Measurements from ENCODE around the gene TSPAN11.

Gene TSPAN11

DNA sequence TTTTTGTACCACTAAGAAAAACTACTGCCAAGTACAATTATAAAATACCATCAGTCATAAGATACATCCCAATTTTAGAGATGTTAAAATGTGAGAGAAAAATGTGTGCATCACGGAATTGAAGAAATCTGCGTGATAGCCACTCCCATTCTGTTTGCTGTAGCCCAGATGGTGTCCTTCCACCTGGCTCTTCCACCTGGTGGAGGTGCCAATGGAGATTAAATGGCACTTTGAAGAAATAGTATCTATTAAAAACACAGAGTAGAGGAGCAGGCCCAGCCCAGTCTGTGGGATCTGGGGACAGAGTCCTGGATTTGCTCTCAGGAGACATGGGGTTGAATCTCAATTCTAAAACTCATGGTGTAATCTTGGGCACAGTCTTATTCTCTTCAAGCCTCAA is 35.5 kb downstream of the TSPAN11 start:
- DNase-seq, result no peak

DNA sequence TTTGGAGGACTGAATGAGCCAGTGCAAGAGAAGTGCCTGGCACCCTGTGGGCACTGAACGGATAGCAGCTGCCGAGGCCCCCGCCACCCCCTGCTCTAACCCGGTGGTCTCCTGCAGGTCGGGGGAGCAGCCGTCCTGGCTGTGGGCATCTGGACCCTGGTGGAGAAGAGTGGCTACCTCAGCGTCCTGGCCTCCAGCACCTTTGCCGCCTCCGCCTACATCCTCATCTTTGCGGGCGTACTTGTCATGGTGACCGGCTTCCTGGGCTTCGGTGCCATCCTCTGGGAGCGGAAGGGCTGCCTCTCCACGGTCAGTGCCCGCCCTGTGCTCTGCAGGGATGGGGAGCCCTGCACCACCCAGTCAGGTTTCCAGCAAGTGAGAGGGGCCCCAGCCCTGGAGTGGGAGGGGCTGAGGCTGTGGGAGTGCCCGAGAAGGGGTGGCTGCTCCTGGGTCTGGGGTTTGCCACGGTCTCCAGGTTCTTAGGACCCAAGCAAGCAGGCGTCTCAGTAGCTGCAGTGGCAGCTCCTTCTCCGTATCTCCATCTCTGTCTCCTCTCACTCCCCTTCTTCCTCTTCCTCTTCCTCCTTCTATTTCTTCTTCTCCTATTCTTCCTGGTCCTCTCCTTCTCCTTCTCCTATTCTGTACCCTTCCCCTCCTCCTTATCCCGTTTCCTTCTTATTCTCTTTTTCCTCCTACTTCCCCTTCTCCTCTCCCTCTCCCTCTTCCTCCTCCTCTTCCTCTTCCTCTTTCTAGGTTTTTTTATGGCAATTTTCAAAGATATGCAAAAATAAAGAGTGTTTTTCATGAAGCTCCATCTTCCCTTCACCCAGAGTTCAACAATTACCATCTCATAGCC is 37.4 kb downstream of the TSPAN11 start:
- no peak for DNase-seq

DNA sequence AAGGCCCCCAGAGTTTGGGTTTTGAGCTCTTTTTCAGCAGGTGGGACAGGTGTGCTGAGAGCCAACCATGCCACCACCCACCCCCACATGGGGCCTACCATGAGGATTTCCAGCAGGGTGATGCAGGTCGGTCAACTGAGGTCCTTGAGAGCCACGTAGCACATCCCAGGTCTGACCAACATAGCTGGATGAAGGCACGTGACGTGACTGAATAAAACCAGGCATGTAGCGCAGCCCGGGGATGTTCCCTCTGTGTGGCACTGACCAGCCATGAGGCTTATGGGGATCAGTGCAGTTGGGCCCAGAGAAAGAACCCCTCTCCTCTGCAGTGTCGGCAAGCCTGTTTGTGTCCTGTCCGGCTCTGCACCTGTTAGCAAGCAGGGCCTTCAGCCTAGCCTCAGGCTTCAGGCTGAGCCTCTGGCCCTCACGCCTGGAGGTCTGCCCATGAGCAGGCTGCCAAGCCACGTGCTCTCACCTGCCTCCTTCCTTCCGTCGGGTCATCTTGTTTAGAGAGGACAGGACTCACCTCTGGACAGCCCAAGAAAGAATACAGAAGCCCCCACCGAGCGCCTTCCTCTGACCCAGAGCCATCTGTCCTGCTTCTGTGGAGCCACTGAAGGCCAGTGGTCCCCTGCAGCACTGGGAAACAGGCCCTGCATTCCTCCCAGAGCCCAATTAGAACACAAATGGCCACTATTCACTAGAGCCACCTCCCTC is 38.5 kb downstream of the TSPAN11 start:
- DNase-seq, result no peak

DNA sequence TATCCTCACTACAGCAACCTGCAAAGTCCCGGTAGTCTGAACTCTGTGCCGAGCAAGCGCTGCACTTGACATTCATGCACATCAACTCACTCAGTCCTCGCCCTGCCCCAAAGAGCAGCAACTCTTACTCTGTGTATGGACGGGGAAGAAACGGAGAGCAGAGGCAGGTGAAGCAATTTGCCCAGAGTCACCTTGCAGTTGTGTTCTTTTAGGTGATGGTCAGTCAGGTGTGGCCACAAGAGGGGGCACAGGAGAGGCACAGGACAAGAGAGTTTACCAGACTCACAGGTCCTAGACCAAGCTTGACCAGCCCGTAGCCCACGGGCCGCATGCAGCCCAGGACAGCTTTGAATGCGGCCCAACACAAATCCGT is 39.1 kb downstream of the TSPAN11 start:
- DNase-seq, result no peak

DNA sequence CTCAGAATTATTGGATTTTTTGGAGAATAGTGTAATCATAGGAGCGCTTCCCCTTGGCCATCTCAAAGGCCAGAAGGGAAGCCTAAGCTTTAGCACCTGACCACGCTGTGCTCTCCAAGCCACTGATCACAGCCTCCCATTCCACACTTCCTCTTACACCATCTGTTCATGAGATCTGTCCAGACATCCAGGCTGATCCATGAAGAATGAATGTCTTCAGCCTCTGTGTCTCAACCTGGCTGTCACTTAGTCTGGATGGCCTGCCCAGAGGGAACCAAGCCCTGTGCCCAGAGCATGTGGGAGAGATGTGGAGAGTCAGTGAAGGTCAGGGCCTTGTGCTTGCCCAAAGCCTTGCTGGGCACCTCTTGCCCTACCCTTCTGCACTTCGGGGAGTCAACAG is 40.5 kb downstream of the TSPAN11 start:
- DNase-seq, result no peak

DNA sequence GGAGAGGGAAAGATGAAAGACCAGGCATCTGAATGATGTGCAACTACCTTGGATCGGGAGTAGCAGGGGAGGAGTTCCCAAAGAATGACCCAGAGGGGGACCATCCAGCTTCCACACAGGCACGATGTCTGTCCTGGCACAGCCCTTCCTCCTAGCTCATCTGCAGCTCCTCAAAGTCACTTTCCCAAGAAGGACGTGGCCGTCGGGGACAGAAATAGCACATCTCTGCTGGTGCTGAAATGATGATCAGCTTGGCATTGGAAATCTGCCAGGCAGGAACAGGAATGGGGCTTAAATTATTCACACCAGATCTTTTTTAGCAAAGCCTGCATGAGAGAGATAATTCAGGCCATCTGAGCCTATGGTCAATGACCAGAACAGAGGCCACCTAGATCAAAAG is 41.7 kb downstream of the TSPAN11 start:
- DNase-seq, result no peak

DNA sequence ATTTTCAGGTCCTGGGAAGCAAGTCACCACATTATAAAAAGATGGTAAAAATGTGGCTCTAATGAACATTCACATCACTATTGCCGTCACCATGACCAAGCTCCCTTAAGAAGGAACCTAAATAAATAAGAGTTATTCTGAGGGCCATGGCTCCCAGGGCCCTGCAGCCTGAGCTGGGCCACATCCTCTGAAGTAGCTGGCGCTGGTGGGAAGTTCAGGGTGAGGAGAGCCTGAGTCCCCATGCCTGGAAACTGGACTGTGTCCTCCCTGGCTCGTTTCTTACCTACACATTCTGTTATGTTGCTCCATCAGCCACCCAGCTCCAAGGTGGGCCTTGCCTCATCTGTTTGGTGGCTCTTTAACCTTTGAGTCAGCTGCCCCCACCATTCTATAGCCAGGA is 42.5 kb downstream of the TSPAN11 start:
- no peak for DNase-seq

DNA sequence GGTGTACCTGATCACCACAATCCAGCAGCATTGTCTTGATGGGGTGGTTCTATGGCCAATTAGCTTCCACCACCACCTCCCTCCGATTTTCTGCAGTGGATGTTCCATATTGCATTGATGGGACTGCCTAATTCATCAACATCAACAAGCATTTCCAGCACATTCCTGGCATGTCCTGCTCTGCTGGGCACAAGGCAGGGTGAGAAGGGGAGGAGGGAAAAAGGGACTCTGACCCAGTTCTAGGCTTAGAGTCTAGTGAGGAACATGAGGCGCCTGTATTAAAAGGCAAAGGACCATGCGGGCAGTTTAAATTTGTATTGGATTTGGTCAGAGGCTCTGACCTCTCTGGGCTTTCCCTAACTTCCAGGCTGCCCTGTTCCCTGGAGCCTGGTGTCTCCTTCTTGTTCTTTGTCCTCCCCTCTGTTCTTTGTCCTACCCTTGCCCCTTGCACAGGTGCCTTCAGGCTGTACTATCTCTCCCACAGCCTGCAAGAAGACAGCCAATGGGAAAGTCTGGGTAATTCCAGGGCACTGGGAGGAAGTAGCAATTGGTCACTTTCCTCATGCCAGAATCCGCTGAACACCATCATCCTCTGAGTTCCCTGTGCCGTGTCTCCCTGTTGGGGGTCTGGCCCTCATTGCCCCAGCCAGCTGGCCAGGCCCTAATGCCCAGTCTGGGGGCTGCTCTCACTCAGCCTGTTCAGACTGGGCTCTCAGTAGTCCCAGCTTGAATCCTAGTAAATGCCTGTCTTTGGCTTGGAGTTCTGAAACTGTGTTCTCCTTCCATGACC is 43.3 kb downstream of the TSPAN11 start:
- DNase-seq, result no peak

DNA sequence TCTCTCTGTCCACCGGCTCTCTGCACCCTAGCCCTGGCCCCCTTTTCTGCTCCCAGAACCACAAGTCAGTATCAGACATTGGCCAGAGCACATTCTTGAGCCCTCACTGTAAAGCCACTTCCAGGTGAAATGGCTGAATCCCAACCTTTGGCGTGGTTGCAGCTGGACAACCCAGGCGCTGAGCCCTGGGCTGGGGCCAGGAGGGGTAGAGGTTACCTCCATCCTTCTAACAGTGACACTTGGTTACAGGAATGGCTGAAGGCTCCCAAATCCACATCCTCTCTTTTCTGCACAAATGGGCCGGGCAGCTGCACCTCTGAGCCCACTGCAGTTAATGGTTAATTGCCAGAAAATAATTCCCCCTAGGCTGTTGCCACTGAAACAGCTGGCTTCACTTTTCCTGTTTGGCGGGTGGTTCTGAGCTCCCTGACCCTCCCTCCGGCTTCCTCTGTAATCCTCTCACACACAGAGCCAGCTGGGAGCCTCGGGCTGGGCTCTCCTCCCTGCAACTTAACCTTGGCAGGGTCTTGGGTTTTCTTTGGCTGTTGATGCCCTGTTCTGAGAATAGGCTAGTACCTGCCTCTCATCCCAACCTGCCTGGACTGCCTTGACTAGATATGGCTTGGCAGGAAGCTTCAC is 44.1 kb downstream of the TSPAN11 start:
- DNase-seq, result no peak

DNA sequence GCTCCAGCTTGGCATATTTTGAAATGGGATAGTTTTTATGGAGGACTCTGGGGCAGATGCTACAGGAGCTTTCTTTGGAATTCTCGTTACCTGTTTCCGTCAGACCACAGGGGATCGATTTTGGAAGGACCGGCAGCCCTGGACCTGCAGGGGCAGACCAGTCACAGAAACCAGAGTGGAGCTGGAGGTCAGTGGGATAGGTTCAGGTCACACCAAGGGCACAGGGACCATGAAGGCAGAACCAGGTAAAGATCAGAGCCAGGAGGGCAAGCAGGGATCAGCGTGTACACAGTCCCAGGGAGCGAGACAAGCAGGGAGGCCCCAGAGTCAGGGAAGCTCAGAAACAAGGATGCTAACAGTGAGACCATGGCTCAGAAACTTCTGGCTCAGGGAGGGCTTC is 45.5 kb downstream of the TSPAN11 start:
- DNase-seq, result no peak

DNA sequence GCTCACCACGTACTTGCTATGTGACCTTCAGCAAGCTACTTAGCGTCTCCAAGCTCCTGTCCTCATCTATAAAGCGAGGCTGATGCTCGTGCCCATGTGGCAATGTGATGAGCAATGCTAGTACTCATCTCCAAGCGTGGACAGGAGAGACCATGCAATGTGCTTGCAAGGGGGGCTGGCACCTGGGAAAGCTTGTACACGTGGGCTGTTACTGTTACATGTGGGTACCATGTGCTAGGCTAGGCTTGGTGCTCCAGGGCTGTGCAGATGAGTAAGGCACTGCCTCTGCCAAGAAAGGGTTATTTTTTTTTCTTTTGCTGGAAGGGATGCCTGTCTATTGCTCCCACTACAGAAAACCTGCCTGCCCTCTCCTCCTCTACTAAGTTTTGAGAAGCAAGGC is 46.6 kb downstream of the TSPAN11 start:
- no peak for DNase-seq

DNA sequence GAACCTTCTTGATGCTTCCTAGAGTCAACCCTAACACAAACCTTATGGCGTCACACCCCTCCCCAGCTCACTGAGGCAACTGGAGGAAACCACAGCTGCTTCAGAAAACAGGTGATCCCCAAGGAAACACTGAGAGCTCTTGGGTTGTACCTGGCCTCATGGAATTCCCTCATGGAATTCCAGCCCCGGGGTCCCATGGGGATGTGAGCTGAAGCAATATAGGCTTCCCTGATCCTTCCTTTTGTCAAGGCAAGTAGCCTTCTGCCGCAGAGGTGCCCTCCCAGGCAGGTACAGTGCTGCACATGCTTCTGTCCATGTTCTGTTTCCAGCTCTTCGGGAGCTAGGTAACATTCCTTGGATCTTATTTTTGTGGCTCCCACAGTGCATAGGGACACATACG is 47.3 kb downstream of the TSPAN11 start:
- DNase-seq, result no peak

DNA sequence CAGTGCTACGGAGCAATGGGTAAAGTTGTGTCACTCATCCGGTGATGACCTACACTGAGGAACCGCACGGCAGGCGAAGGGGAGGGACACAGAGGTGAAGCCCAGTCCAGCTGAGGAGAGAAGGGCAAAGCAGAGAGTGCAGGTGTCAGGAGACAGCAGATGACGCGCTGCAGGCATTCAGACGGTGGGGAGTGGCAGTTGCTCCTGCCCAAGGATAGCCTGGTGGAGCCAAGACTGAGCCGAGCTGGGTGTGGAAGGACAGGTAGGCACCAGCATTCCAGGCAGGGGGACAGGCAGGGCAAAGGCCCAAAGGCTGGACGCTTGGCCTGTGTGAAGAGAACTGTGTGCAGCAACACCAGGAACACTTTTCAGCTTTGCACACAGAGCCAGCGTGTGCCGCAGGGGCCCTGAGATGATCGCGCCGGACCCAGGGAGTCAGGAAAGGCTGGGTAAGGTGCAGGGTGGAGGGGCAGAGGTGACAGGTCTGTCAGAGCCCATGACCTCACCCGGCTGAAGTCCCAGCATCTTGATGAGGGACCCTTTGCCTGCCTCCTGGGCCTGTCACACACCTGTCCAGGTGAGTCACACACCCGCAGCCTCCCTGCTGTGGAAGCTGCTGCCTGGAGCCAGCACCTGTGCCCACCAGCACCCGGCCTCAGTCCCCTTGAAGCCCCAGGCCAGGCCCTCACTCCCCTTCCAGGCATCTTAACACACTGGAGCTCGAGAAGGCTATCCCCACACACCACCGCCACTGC is 48.4 kb downstream of the TSPAN11 start:
- no peak for DNase-seq

DNA sequence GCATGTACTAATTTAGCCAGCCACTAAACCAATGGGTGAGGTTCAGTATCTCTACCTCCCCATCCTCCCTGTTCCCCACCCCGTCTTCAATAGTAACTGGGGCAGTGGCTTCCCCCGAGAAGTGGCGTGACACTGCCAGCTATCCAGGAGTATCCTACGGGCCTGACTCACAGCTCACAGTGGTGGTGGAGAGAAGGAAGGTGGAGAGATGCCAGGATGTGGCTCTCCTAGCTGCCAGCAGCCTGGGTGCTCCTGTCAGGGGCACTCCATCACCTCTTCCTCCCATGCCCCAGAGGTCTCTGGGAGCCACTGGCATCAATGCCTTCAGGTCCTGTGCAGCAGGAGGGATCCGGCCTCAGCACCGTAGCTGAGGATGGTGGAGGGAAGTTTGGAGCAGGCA is 49.0 kb downstream of the TSPAN11 start:
- no peak for DNase-seq

DNA sequence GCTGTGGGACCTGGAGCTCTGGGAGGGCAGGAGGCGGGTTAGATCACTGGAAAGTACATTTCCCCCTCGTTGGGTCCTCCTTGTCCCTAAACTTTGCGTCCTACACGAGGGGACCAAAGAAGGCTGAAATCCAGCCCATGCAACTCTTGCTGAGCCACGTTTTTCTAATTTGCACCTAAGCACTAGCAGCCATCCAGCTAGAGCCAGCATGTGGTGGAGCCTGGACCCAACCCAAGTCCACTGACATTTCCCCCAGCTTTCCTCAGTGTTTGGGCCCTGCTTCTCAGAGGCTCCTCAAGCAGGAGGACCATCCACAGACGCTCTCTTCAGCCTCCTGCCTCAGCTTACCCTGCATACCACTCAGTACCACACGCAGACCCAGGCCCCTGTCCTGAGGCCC is 49.7 kb downstream of the TSPAN11 start:
- DNase-seq, result no peak

DNA sequence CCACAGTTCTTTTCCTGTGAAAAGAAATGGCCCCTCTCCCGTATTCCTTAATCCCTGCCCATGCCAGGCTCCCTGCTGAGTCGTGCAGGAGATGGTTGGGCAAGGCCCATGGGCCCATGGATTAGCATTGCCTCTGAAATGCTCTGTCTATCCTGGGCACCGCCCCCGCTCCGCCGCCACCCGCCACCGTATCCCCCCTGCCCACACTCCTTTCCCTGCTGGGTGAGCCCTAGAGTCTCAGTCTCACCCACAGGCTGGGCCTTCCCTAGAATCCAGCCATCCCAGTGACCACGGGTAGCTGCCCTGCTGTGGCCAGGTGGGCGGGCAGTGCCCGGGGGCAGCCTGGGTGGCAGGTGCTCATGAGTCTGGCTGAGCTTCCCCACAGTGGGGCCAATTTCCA is 50.6 kb downstream of the TSPAN11 start:
- DNase-seq, result no peak

DNA sequence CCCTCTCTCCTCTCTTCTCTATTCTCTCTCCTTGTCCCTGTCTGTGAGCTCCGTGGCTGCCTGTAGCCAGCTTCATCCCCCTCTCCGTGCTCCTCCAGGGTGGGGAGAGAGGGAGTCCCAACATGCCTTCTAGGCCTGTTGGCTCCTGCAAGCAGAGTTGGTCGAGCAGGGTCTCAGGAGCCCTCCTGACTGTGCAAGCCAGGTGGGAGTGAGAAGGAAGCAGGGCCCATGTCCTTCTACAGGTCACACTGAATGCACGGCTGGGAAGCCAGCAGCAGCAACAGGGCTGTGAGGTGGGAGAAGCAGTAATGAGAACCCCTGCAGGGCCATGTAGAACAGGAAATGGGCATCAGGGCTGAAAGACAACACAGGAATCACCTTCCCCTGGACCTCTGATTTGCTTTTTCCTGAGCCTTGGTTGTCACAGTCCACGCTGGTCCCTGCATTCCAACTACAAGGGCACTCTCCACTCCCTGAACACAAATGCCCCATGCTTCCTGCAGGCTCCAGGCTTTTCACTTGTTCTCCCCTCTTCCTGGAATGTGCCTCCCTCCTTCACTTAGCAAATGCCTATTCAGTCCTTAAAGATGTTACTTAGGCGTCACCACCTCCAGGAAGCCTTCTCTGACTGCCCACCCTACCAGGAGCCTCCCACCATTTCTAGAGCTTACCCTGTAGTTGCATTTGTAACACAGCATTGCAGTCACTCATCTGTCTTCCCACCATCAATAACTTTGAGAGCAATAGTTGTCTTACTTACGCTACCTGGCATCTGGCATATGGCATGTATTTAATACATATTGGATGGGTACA is 51.2 kb downstream of the TSPAN11 start:
- no peak for DNase-seq

DNA sequence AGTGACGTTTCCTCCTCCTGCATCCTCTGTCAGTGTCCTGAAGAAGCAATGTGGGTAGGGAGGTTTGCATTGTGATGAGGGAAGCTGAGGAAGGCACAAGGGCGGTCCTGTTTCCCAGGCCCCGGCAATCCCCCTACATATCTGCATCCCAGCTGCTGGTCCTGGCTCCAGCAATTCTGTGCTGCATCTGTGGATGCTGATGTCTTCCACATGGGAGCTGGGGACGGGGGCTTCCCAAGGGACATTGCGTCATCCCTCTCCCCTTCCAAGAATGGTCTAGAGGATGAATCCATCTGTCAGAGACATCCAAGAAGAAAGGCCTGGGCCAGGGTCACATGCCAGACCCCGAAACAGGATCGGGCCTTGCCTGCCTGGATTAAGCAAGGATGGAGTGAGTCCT is 52.1 kb downstream of the TSPAN11 start:
- DNase-seq, result no peak

DNA sequence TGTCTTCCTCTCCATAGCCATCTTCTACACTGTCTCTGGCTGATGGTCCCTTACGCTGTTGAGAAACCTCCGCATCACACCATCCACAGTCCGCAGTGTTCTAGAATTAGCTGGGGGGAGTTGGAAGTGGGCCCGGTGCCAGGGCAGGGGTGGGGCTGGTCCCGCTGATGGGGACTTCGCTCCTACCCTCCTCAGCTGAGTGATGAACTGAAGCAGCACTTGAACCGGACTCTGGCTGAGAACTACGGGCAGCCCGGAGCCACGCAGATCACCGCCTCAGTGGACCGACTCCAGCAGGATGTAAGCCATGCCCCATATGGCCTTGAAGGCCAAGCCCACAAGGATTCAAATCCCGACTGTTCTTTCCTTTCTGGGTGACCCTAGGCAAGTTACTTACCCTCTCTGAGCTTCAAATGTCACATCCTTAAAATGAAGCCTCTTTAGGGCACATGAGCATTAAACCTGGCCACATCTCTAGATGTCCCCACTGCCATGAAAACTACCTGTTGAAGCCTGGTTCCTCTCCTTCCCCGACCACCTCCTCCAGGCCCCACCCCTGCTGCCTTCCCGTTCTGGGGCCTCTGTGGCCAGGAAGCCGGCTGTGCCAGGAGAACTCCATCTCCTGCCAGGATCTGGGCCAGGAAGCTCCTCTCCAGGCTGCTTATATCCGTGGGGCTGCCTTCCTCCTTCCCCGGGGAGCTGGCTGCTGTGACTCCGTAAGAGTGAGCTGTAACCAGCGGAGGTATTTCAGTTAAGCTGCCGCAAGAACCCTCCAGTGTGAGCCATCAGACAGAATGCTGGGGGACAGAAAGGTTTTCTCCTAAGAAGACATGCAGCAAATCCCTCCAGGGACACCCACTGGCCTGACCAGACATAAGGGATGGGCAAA is 53.1 kb downstream of the TSPAN11 start:
- DNase-seq, result no peak

DNA sequence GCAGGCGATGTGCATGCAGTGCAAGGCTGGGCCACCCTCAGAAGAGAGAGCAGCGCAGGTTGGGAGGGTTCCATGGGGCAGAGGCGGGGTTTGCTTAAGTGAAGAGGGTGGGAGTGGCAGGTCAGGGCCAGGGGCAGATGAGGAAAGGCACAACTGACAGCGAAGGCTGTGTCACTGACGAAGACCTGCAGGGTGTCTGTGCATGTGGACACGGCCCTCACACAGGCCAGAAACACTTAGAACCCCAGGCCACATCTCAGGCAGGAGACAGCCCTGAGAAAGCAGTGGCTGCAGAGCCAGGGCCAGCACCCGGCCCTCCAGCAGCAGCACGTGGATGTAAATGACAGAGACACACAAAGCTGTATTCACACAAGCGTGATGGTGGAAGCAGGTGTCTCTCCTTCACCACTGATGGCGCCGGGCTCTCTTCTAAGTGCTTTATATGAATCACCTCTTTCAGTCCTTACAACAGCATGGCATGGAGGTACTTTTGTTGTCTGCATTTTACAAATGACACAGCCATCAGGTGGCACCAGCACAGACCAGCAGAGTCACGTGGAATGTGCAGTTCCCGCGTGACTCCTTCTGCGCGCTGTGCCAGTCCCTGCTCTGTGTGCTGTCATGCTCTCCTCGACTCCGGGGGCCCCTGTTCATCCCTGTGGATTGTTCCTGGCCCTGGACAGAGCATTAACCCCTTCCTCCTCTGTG is 54.6 kb downstream of the TSPAN11 start:
- no peak for DNase-seq
